GM18861 (cell line): Measurements from ENCODE around the gene POU6F2.

Source experiments
- ATAC-seq: cut with Tn5 transposase; IDR thresholded peaks from one replicate; pipeline ENCODE4 v1.9.1; 2021; ENCODE audit not compliant: unreplicated experiment

The POU6F2 gene

GRCh38 chr7:39430909-39431641, 453.4 kb downstream of the POU6F2 start:
- no peak for ATAC-seq

- no peak for ATAC-seq
Measured at GRCh38 chr7:39432368-39432767, 454.7 kb downstream of the POU6F2 start.

- no peak for ATAC-seq
Measured at GRCh38 chr7:39432807-39433416, 455.2 kb downstream of the POU6F2 start.

DNA sequence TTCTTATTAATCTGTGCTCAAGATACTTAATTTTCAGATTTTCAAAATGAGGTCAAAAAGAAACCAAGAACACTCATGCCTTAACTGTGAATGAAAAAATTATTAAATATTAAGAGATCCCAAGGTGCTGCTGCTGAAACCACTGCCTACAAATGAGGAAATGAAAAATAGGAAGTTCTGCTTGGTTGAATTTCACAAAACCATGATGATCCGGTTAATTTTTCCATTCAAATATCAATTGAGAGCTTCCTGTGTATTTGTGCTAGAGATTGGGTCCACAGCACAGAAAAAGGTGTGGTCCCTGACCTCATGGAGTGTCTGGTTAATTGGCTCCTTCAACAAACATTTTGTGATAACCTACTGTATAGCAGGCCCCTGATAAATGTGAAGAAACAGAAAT, 455.8 kb downstream of the POU6F2 start:
- ATAC-seq, result no peak

DNA sequence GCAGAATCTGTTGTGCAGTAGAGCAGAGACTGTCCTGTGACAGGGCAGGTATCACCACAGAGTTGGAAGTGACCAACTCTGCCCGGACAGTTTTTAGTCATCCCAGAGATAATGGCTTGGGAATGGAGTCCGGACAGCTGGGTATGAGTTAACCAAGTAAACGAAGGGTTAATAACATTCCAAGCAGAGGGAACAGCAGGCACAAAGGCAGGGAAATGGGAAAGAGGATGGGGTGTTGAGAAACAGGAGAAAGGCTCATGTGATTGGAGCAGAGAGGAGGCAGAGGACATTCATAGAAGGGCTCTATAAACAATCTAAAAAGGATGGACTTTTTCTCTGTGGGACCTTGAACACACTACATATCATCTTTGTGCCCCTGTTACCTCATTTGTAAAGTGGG, 456.3 kb downstream of the POU6F2 start:
- no peak for ATAC-seq

- no peak for ATAC-seq
Measured at GRCh38 chr7:39446546-39446945, 468.8 kb downstream of the POU6F2 start.

DNA sequence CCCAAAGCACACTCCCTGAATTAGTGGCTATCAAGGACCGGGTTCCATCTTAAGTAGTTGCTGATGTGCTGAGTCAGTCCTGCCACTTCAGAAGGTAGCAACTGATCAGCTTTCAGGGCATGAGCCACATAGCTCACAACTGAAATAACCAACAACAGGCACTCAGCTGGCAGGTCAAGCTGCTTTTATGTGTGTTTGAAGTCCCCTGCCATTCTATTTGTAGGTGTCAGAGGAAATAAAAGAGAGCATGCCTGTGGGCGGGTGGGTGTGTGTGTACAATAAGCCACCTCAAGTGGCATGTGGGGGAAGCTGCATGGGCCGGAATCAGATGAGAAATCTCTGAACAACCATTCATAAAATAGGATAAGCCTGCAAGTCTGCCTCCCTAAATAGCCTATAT, 474.2 kb downstream of the POU6F2 start:
- ATAC-seq, result no peak

DNA sequence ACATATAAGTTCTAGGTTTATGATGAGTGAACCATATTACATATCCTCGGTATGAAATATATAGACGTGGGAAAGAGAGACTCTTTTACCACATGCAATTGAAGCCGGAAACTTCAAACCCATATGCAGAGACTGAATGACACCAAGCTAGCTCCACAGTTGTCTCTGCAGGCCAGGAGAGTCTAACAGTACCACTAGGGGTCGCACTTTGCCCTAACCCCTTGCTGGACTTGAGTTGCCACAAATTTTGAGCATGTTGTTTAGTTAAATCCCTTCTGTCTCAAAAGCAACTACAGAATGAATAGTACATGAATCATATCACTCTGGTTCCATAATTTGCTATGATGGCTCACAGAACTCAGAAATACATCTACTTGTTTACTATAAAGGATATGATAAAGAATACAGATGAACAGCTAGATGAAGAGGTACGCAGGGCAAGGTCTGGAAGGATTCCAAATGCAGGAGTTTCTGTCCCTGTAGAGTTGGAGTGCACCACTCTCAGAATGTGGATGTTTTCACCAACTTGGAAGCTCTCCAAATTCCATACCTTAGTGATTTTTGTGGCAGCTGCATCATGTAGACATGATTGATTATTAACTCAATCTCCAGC, 476.1 kb downstream of the POU6F2 start:
- peak; percentile 92 for ATAC-seq

- no peak for ATAC-seq
Measured at GRCh38 chr7:39458061-39458745, 480.5 kb downstream of the POU6F2 start.

DNA sequence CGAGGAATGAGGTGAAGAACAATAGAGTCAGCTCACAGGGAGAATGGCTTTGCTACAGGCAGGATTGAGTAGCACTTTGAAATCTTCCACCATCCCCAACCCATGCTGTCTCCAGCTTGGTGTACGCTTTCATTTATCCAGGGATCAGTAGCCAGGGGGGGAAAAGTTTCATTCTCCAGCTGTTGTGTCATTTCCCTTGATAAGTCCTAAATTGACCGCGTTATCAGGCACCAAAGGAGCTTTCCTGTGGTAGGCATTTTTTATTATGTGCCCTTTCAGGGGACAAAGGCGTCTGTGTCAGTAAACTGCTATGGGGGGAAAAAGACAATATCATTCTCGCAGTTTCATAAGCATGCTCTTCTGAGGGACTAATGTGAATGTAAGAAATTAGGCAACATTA, 481.9 kb downstream of the POU6F2 start:
- no peak for ATAC-seq

- no peak for ATAC-seq
Measured at GRCh38 chr7:39460486-39460885, 482.8 kb downstream of the POU6F2 start.

- ATAC-seq, result no peak
Measured at GRCh38 chr7:39461263-39461820, 483.6 kb downstream of the POU6F2 start.

DNA sequence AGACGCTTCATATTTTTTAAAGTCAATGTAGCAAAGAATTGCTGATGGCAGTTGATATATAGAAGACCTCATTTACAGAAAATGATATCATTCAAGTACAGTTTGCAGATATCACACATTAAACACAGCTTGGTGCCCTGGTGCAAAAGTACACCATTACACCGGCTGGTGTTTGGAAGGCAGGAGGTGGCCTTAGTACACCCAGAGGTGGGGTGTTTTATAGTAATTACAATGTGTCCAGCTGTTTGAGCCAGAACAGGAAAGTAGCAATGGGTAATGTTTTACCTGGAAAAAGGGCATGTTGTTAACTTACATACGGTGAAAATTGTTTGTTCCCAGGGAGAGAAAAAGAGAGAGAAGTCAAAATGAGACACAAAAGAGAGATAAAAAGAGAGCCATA, 485.5 kb downstream of the POU6F2 start:
- no peak for ATAC-seq

GRCh38 chr7:39464350-39465054, 486.8 kb downstream of the POU6F2 start:
- no peak for ATAC-seq

- ATAC-seq, result peak; percentile 95
Measured at GRCh38 chr7:39465055-39465929, 487.6 kb downstream of the POU6F2 start.

DNA sequence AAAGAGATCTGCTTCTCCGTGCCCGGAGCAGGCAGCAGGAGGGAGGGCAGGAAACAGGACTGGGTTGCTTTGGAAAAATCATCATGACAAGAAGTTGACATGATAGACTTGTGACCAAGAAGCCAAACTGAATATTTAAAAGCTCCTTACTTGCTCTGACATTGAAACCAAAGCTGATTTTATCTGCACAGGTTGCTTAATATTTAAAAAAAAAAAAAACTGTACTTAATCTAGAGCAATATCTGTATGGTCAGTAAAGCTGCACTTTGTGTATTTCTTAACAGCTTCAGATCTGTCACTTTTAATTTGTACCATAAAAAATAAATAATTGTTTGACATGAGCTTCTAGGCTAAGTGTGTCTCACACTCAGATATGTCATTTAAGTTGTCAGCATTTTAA, 490.6 kb downstream of the POU6F2 start:
- ATAC-seq, result no peak

- ATAC-seq, result no peak
Measured at GRCh38 chr7:39468808-39469374, 491.2 kb downstream of the POU6F2 start.

DNA sequence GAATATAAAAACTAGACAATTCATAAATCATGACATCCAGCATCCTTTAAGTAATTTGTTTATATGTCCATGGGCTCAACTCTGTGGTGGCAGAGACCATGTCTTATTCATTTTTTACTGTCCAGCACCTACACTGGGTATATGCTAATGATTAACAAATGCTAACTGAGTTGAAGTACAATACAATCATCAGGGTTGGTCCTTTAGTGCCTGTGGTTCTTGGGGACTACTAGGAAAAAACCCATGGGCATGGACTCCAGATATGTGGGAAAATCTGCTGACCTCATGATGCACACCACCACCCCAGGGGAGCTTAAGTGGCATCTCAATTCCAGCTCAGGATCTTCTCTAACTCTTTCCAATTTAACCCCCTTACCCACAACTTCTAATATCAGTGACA, 503.2 kb downstream of the POU6F2 start:
- ATAC-seq, result no peak
